Erythroblast (primary cell): Measurements from ENCODE around the gene PLEKHG2.

Source experiments
- GATA1 ChIP-seq: IDR thresholded peaks from 2 replicates; pipeline ENCODE4 v1.6.1; 2011; ENCODE audit warnings: low read depth, mild to moderate bottlenecking, control low read depth, low read length, moderate library complexity
- POLR2A ChIP-seq: IDR thresholded peaks from 2 replicates; pipeline ENCODE4 v1.6.1; 2011; ENCODE audit warnings: mild to moderate bottlenecking, low read length

GRCh38 chr19:39385629-39386411 lies 26.6 kb upstream of the PLEKHG2 start:
- TF ChIP-seq POLR2A (no peak), GATA1 (no peak)
